ENCODE results near the gene THBS3.
"Not testable (repeated sequence)": the region's sequence is repeated elsewhere in the genome, so short reads cannot be mapped to it uniquely, and the experiment has no call there.

THBS3 gene

GRCh38 chr1:155206891-155207805 lies 549 bp downstream of the THBS3 start:
- DNase-seq = peak; percentile 80 to 87

- no peak for DNase-seq
These were observed 1.6 kb downstream of the THBS3 start for GRCh38 chr1:155205969-155206593.

- no peak for DNase-seq
These were observed 2.7 kb downstream of the THBS3 start for GRCh38 chr1:155205035-155205434.

GRCh38 chr1:155202731-155203515 lies 4.8 kb downstream of the THBS3 start:
- no peak for DNase-seq

- no peak for DNase-seq
These were observed 5.5 kb downstream of the THBS3 start for GRCh38 chr1:155202198-155202597.

GRCh38 chr1:155200920-155201319 lies 6.8 kb downstream of the THBS3 start:
- no peak for DNase-seq

GRCh38 chr1:155199792-155200191 lies 7.9 kb downstream of the THBS3 start:
- no peak for DNase-seq

- no peak for DNase-seq
These were observed 9.2 kb downstream of the THBS3 start for GRCh38 chr1:155198547-155198906.

- DNase-seq = no peak
These were observed 9.7 kb downstream of the THBS3 start for GRCh38 chr1:155197901-155198546.

- DNase-seq = no peak
These were observed 10.6 kb downstream of the THBS3 start for GRCh38 chr1:155196893-155197638.

- DNase-seq = no peak
These were observed 11.4 kb downstream of the THBS3 start for GRCh38 chr1:155196103-155196892.

GRCh38 chr1:155195201-155196102 lies 12.2 kb downstream of the THBS3 start:
- no peak for DNase-seq

GRCh38 chr1:155193991-155194240 lies 13.8 kb downstream of the THBS3 start:
- not testable (repeated sequence) for DNase-seq

- DNase-seq = peak; percentile 68 to 81
These were observed 14.3 kb downstream of the THBS3 start for GRCh38 chr1:155193275-155193990.

- no peak for DNase-seq
These were observed 15.1 kb downstream of the THBS3 start for GRCh38 chr1:155192346-155193274.

- DNase-seq = no peak
These were observed 15.8 kb downstream of the THBS3 start for GRCh38 chr1:155191904-155192303.

GRCh38 chr1:155189926-155190325 lies 17.8 kb downstream of the THBS3 start:
- DNase-seq = not testable (repeated sequence)

GRCh38 chr1:155188268-155188667 lies 19.4 kb downstream of the THBS3 start:
- no peak for DNase-seq

- DNase-seq = no peak
These were observed 20.2 kb downstream of the THBS3 start for GRCh38 chr1:155187456-155187891.

All from Kasumi-1 (cell line).